Fibroblast of lung (primary cell): ENCODE results near the gene MAB21L4.

ENCODE experiments used
- CTCF ChIP-seq, 2 donors: IDR thresholded peaks in 1 of 2; conservative IDR thresholded peaks in 1 of 2; 1 replicate in 1 of 2; 2 replicates in 1 of 2; pipeline ENCODE4 v1.5.1; 2011 to 2012; ENCODE audit warnings: low read length in 2 of 2, control low read depth in 1 of 2, inconsistent platforms in 1 of 2, low read depth in 1 of 2, mild to moderate bottlenecking in 1 of 2
- EZH2 ChIP-seq: IDR thresholded peaks from 2 replicates; pipeline ENCODE4 v1.5.1; 2012; ENCODE audit warnings: low read length, control low read depth, mild to moderate bottlenecking; ENCODE audit errors: missing control alignments

- TF ChIP-seq CTCF (conservative IDR thresholded peaks at IDR 0.05 in 1 of 2, IDR thresholded peaks at IDR 0.05 in 1 of 2; ENCODE audit: low read depth in 1 of 2, low read length in 2 of 2) (no peak), EZH2 (no peak)
Measured at GRCh38 chr2:240922982-240923537, 27.1 kb upstream of the MAB21L4 start.
